HG03064 (cell line): ENCODE measurements around the gene WNK2.

Experiments
- ATAC-seq: cut with Tn5 transposase; IDR thresholded peaks from one replicate; pipeline ENCODE4 v1.9.1; 2021; ENCODE audit warnings: low read depth; ENCODE audit not compliant: unreplicated experiment

WNK2 gene

GRCh38 chr9:93184432-93185265, 710 bp downstream of the WNK2 start:
- no peak for ATAC-seq

- no peak for ATAC-seq
These were observed 1.6 kb downstream of the WNK2 start for GRCh38 chr9:93185266-93186214.

DNA sequence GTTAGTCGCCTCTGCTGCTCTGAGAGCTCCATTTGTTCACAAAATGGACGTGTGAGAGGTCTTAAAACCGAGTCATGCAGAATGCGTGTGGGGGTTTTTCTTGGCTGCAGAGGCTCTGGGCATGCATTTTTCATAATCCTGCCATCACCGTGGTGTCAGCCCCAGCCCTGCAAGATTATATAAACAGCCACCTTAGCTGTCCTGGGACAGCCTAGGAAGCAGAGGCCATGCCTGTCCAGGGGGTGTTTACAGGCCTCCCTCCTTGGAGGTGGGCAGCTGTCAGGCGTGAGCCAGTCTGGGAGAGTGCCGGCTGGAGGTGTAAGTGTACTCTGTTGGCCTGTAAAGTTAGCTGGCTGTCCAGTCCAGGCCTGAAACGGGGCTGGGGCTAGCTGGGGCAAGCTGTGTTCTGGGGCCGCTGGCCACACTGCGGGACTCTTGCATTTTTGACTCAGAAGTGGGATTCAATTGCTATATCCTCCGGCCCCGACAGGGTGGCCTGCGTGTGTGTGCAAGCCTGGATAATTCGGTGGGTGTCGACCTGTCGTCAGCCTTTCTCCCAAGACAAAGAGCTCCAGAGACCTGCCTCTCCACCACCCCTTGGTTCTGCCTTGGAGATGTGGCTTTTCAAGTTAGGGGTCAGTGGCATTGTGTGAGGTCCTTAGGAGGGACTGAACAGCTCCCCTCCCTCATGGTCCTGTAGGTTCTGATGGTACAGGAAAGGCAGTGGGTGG, 2.4 kb downstream of the WNK2 start:
- no peak for ATAC-seq

DNA sequence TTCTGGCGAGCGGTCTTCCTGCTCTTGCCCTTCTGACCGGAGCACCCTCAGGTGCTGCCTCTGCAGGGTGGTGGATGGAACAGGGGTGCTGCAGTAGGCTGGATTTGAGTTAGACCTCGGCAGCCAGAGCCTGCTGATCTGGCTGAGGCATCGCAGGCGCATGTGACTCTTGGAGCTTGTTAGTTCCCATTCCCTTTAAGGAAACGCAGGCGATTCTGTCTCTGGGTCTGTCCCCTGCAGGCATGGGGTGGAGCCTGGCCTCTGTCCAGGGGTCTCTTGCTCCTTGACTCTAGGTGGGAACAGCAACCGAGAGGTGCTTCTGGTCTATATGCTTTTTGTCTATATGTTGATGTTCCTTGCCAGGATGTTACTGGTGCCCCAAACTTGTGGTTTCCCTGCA, 3.1 kb downstream of the WNK2 start:
- no peak for ATAC-seq

- ATAC-seq = no peak
These were observed 3.6 kb downstream of the WNK2 start for GRCh38 chr9:93187574-93187973.

- ATAC-seq = no peak
These were observed 4.8 kb downstream of the WNK2 start for GRCh38 chr9:93188426-93189368.

- ATAC-seq = no peak
These were observed 5.6 kb downstream of the WNK2 start for GRCh38 chr9:93189369-93190132.

- ATAC-seq = no peak
These were observed 6.2 kb downstream of the WNK2 start for GRCh38 chr9:93190133-93190525.

- ATAC-seq = no peak
These were observed 6.9 kb downstream of the WNK2 start for GRCh38 chr9:93190656-93191353.

DNA sequence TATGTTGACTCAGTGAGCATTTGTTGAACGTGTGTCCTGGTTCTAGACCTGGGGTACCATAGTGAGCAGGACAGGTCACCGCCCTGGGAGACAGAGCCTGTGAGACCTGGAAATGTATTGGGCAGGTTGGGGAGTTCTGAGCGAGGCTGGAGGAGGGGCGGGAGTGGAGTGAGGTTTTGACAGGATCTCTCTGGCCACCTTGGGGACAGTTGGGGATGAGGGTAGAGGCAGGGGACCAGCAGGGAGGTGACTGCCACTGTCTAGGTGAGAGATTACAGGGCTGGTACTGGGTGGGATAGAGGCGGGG, 7.4 kb downstream of the WNK2 start:
- ATAC-seq = no peak

GRCh38 chr9:93192721-93193387, 8.9 kb downstream of the WNK2 start:
- ATAC-seq = no peak

- ATAC-seq = no peak
These were observed 9.7 kb downstream of the WNK2 start for GRCh38 chr9:93193388-93194220.

GRCh38 chr9:93194221-93194625, 10.3 kb downstream of the WNK2 start:
- ATAC-seq = no peak

GRCh38 chr9:93194641-93195040, 10.7 kb downstream of the WNK2 start:
- ATAC-seq = no peak

- no peak for ATAC-seq
These were observed 12.4 kb downstream of the WNK2 start for GRCh38 chr9:93196096-93197055.

DNA sequence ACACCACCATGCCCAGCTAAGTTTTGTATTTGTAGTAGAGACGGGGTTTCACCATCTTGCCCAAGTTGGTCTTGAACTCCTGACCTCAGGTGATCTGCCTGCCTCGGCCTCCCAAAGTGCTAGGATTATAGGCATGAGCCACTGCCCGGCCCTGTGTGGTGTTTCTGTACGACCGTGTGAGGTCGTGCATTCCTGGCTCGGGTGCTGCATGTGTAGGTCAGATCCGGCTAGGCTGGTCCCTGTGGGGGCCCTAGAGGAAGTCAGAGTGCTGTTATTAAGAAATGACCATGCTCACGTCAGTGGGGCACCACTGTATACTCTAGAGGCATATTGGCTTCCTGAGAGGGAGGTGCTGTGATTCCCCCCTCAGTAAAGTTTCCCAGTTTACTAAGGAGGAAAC, 13.7 kb downstream of the WNK2 start:
- ATAC-seq = no peak
